SK-N-MC (cell line): ENCODE measurements around the gene EPAS1.

Experiments
- EZH2 ChIP-seq: fragments of 200-600 bp; sonication (generic); IDR thresholded peaks from one replicate; pipeline ENCODE4 v1.6.1; 2017; ENCODE audit warnings: antibody characterized with exemption
- FOXP2 ChIP-seq: optimal IDR thresholded peaks from 2 replicates; pipeline ENCODE3; 2011; ENCODE audit warnings: mild to moderate bottlenecking, moderate library complexity; ENCODE audit not compliant: insufficient read depth; ENCODE audit errors: extremely low read length, control extremely low read depth
- POLR2AphosphoS5 ChIP-seq: IDR thresholded peaks from 2 replicates; pipeline ENCODE4 v1.6.1; 2012; ENCODE audit warnings: mild to moderate bottlenecking, low read depth, low read length, borderline replicate concordance

DNA sequence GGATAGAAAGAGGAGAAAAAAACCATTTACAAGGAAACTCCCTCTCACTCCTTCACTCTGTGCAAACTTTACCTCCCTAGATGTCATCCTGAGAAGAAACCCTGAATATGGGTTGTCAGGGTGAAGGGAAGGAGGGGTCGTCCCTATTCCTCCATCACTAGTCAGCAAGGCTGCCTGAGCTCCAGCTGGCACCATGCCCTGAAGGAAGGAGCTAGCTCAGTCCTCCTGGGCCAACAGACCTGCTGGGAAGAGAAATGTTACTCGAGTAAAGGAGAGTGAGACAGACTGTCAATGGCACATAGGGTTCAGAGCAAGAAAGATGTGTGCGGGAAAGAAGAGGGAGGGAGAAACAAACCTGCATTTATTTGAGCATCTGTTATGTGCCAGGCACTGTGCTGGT lies 18.3 kb upstream of the EPAS1 start:
- no peak for TF ChIP-seq EZH2
- no peak for TF ChIP-seq POLR2AphosphoS5
- no peak for TF ChIP-seq FOXP2
